ENCODE results near the gene CELSR3.

Gene CELSR3

DNA sequence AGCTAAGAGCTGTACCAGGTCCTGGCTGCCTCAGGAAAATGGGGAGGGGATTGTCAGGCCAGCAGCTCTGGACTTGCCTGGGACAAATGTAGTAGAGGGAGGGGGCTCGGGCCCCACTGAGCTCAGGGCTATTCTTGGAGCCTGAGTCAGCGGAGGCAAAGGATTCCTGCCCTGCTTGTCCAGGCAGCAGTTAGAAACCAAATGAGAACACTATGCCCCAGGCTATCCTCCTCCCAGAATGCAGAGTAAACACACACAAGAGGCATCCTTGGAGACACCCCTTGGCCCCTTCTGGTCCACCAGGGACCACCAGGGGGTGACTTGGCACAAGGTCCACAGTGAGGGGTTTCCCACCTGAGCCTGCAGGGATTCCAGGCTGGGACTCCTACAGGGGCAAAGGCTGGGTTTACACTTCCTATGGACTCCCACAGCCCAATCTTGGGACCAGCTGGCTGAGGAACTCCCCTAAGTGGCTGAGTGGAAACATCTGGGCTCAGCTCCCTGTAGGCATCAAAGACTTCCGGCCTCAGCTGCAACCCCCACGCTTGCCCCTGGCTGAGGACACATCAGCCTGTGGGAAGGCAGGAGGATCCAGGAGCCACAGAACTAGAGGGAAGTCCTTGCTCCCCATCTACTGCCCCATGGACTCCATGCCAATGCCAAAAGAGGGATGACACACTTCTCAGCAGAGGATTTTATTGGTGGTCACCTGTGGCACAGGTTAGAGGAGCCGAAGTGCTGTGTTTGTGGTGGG lies 64.2 kb downstream of the CELSR3 start:
- DNase-seq (ENCODE audit: low read depth) = no peak
- H3K4me3 ChIP-seq (ENCODE audit: low read depth, low read length) = no peak overlapping the region
- TF ChIP-seq, protein P1, sequence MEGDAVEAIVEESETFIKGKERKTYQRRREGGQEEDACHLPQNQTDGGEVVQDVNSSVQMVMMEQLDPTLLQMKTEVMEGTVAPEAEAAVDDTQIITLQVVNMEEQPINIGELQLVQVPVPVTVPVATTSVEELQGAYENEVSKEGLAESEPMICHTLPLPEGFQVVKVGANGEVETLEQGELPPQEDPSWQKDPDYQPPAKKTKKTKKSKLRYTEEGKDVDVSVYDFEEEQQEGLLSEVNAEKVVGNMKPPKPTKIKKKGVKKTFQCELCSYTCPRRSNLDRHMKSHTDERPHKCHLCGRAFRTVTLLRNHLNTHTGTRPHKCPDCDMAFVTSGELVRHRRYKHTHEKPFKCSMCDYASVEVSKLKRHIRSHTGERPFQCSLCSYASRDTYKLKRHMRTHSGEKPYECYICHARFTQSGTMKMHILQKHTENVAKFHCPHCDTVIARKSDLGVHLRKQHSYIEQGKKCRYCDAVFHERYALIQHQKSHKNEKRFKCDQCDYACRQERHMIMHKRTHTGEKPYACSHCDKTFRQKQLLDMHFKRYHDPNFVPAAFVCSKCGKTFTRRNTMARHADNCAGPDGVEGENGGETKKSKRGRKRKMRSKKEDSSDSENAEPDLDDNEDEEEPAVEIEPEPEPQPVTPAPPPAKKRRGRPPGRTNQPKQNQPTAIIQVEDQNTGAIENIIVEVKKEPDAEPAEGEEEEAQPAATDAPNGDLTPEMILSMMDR (IDR thresholded peaks at IDR 0.05; ENCODE audit: low read depth, low read length, missing control alignments) = no peak

DNA sequence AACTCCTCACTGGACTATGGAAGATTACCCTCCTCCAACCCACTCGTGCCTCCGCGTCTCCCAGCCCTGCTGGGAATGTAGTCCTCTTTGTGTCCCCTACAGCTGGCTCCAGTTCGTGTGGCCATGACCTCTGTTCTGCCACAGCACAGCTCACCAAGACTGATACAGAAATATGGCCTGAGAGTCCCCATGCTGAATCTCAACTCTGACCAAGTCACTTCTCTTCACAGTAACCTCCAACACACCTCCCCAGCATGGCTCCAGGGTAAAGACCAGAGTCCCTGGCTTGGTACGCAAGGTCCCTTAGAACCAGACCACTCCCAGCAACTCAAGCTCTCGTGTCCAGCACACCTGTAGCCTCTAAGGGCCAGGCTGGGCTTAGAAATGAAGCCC lies 65.3 kb downstream of the CELSR3 start:
- TF ChIP-seq, protein P1 (IDR thresholded peaks at IDR 0.05; ENCODE audit: low read depth, low read length, missing control alignments) = no peak
- no peak for DNase-seq (ENCODE audit: low read depth)
- H3K4me3 ChIP-seq (ENCODE audit: low read depth, low read length) = no peak overlapping the region

DNA sequence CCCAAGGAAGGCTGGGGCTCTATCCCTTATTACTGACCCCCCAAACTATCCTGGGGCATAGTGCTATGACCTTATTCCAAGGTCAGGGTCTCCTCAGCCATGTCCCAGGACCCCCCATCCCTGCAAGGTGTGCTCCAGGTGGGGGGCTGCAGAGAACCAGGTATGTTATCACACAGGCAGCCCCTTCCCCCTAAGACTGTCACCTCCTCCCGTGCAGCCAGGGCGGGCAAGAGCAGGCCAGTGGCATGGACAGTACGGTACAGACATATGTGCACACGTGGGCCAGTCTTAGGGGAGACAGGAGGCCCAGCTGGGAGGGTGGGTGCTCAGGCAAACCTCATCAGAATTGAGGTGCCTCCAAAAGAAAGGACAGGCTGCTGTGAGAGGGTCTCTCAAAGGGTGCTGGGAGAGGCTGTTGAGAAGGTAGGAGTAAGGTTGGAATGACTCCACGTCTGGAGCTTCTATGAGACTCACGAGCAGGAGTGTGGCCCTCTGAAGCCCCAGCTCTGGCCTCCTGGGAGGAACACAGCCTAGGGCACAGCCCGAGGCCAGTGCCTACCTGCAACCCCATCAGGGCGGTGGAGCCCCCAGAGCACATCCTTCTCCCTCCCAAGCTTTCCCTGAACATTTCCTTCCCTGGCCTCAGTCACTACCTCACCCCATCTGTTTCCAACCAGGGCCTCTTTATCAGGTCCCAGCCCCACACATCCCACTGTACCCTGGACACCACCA lies 65.8 kb downstream of the CELSR3 start:
- no peak for DNase-seq (ENCODE audit: low read depth)
- TF ChIP-seq, protein P1 (IDR thresholded peaks at IDR 0.05; ENCODE audit: low read depth, low read length, missing control alignments) = no peak
- no peak overlapping the region for H3K4me3 ChIP-seq (ENCODE audit: low read depth, low read length)

DNA sequence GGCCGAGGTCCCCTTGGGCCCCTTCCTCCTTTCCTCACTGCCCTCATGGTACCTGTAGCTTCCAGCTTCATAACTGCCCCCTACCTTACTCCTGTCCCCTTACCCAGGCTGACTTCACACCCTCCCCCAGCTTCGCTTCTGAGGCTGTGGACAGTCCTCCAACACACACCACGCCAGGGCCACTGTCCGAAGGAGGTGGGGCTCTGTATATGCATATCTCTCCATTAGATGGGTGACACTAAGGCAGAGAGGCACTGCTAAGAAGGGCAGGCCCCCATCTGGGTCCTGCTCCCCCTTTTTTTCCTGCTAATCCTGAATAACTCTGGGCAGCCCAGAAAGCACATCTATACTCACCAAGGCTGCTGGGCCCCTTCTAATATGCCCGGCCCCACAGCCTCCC lies 66.5 kb downstream of the CELSR3 start:
- DNase-seq (ENCODE audit: low read depth) = no peak
- no peak overlapping the region for H3K4me3 ChIP-seq (ENCODE audit: low read depth, low read length)
- TF ChIP-seq, protein P1 (IDR thresholded peaks at IDR 0.05; ENCODE audit: low read depth, low read length, missing control alignments) = no peak

DNA sequence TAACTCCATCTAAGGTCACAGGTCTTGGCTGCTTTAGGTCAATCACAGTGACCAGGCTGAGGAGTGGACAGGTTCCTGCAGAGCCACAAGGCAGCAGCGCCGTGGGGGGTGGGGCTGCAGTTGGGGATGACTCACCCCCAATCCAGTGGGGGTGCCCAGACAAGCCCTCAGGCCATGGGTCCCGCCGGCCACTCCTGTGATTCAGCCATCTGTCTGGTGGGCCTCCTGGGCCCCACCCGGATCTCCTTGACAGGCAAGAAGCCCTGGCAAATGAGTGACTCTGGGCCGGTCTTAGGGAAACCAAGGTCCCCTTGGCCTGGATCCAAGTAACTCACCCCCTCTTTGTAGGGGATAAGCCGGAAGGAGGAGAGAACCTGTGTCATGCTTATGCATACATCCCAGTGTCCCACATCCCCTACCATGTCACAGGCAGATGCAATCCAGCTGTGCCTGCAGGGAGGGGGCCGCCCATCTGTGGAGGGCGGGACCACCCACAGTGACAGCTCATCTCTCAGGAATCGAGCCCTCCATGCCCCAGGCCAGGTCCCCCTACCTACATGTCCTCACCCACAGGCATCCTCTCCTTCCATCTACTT lies 67.1 kb downstream of the CELSR3 start:
- TF ChIP-seq, protein P1 (IDR thresholded peaks at IDR 0.05; ENCODE audit: low read depth, low read length, missing control alignments) = no peak
- no peak overlapping the region for H3K4me3 ChIP-seq (ENCODE audit: low read depth, low read length)
- no peak for DNase-seq (ENCODE audit: low read depth)

DNA sequence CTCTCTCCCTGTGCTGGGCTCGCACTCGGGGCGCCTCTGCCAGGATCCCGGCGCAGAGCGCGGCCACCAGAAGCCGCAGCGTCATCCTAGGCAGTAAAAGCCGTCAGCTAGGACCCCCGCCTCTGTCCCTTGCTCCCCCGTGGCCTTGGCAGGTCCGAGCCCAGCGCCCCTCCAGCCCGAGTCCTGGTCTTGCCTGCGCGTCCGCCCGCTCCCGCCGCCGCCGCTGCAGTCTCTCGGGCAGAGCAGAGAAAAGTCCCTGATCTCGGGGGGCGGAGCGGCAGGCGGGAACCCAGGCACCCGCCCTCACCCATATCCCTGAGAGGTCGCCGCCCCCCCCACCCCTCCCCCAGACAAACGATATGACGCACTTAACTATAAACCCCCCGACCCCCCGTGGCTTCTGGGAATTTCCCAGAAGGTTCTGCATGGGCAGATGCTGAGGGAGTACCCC lies 67.6 kb downstream of the CELSR3 start, which contains the start of gene COL7A1:
Gene COL7A1 (minus strand): TSS at position 255 of the 451 bp plus-strand sequence. CDS start 170 bp downstream, at position 85.
- no peak within 1 kb of the TSS for H3K4me3 ChIP-seq (ENCODE audit: low read depth, low read length)
- no peak for DNase-seq (ENCODE audit: low read depth)
- TF ChIP-seq, protein P1 (IDR thresholded peaks at IDR 0.05; ENCODE audit: low read depth, low read length, missing control alignments) = no peak

Measured in GM12864 (cell line).